H9 (cell line): ENCODE data around the gene ZNF202. TPM values are rescaled to one million over a fixed set of nuclear protein-coding genes. Genes with fewer than 3 reads are reported as not detected.

Source experiments
- DNase-seq: peaks from one replicate; pipeline ENCODE4 v3.0.0-alpha.2; 2017
- H2AFZ ChIP-seq: one replicate; pipeline ENCODE4 v1.6.1; 2013; ENCODE audit warnings: mild to moderate bottlenecking, low read length, control low read depth, moderate library complexity
- H2AK5ac ChIP-seq: 2 replicates; pipeline ENCODE4 v1.6.1; 2013; ENCODE audit warnings: low read length, control low read depth, mixed read lengths; ENCODE audit not compliant: insufficient read length
- H2BK120ac ChIP-seq: one replicate; pipeline ENCODE4 v1.6.1; 2013; ENCODE audit warnings: low read depth, mild to moderate bottlenecking, low read length, control low read depth, inconsistent platforms; ENCODE audit not compliant: poor library complexity, severe bottlenecking
- H2BK12ac ChIP-seq: 2 replicates; pipeline ENCODE4 v1.6.1; 2013; ENCODE audit warnings: low read length, control low read depth, mixed read lengths, low read depth; ENCODE audit not compliant: insufficient read length
- H2BK15ac ChIP-seq: 2 replicates; pipeline ENCODE4 v1.6.1; 2013; ENCODE audit warnings: low read depth, low read length, control low read depth
- H2BK20ac ChIP-seq: one replicate; pipeline ENCODE4 v1.6.1; 2013; ENCODE audit warnings: low read depth, mild to moderate bottlenecking, low read length, control low read depth, inconsistent platforms; ENCODE audit not compliant: poor library complexity, severe bottlenecking
- H2BK5ac ChIP-seq: 2 replicates; pipeline ENCODE4 v1.6.1; 2013; ENCODE audit warnings: low read length, control low read depth, mixed read lengths; ENCODE audit not compliant: insufficient read length
- H3K14ac ChIP-seq: 2 replicates; pipeline ENCODE4 v1.6.1; 2013; ENCODE audit warnings: low read length, control low read depth; ENCODE audit not compliant: insufficient read depth
- H3K18ac ChIP-seq: 2 replicates; pipeline ENCODE4 v1.6.1; 2013; ENCODE audit warnings: low read depth, mild to moderate bottlenecking, mixed read lengths, low read length, control low read depth; ENCODE audit not compliant: insufficient read length
- H3K23ac ChIP-seq: 2 replicates; pipeline ENCODE4 v1.6.1; 2013; ENCODE audit warnings: low read length, control low read depth, mixed read lengths, low read depth; ENCODE audit not compliant: insufficient read length
- H3K23me2 ChIP-seq: 2 replicates; pipeline ENCODE4 v1.6.1; 2013; ENCODE audit warnings: low read depth, mild to moderate bottlenecking, mixed read lengths, low read length, control low read depth; ENCODE audit not compliant: insufficient read length, poor library complexity, severe bottlenecking
- H3K27ac ChIP-seq: 2 replicates; pipeline ENCODE4 v1.5.1; 2013; ENCODE audit warnings: low read length, control low read depth, mixed read lengths, low read depth; ENCODE audit not compliant: insufficient read length
- H3K27me3 ChIP-seq: 2 replicates; pipeline ENCODE4 v1.6.1; 2013; ENCODE audit warnings: low read length, control low read depth, inconsistent platforms; ENCODE audit not compliant: insufficient read depth
- H3K4ac ChIP-seq: 2 replicates; pipeline ENCODE4 v1.6.1; 2013; ENCODE audit warnings: low read depth, mild to moderate bottlenecking, control low read depth, inconsistent platforms, low read length, moderate library complexity
- H3K4me1 ChIP-seq: 2 replicates; pipeline ENCODE4 v1.6.1; 2013; ENCODE audit warnings: low read length, control low read depth, inconsistent platforms; ENCODE audit not compliant: insufficient read depth
- H3K4me2 ChIP-seq: 2 replicates; pipeline ENCODE4 v1.6.1; 2013; ENCODE audit warnings: low read length, control low read depth, mixed read lengths; ENCODE audit not compliant: insufficient read length, insufficient read depth
- H3K56ac ChIP-seq: 2 replicates; pipeline ENCODE4 v1.6.1; 2013; ENCODE audit warnings: low read depth, mild to moderate bottlenecking, mixed read lengths, low read length, control low read depth; ENCODE audit not compliant: insufficient read length
- H3K79me1 ChIP-seq: 2 replicates; pipeline ENCODE4 v1.6.1; 2013; ENCODE audit warnings: low read depth, mild to moderate bottlenecking, moderate library complexity, low read length, control low read depth, inconsistent platforms; ENCODE audit not compliant: insufficient read depth, poor library complexity, severe bottlenecking
- H3K79me2 ChIP-seq: 2 replicates; pipeline ENCODE4 v1.6.1; 2013; ENCODE audit warnings: low read length, control low read depth, inconsistent platforms; ENCODE audit not compliant: insufficient read depth
- H3K9ac ChIP-seq: 2 replicates; pipeline ENCODE4 v1.6.1; 2013; ENCODE audit warnings: low read length, control low read depth, mixed read lengths; ENCODE audit not compliant: insufficient read length; ENCODE audit errors: extremely low read depth
- H3K9me3 ChIP-seq: one replicate; pipeline ENCODE4 v1.6.1; 2013; ENCODE audit warnings: low read depth, low read length, inconsistent platforms; ENCODE audit not compliant: control insufficient read depth
- H3T11ph ChIP-seq: one replicate; pipeline ENCODE4 v1.6.1; 2013; ENCODE audit warnings: mild to moderate bottlenecking, low read length, control low read depth, inconsistent platforms
- H4K20me1 ChIP-seq: one replicate; pipeline ENCODE4 v1.6.1; 2013; ENCODE audit not compliant: control insufficient read depth, insufficient read length, insufficient read depth
- H4K5ac ChIP-seq: 2 replicates; pipeline ENCODE4 v1.6.1; 2013; ENCODE audit warnings: low read depth, mild to moderate bottlenecking, mixed read lengths, low read length, control low read depth; ENCODE audit not compliant: insufficient read length
- H4K8ac ChIP-seq: replicated peaks from 2 replicates; pipeline ENCODE4 v1.6.1; 2013; ENCODE audit warnings: low read length, control low read depth, mixed read lengths, low read depth; ENCODE audit not compliant: insufficient read length
- H4K91ac ChIP-seq: 2 replicates; pipeline ENCODE4 v1.6.1; 2013; ENCODE audit warnings: low read depth, mild to moderate bottlenecking, moderate library complexity, mixed read lengths, low read length, control low read depth; ENCODE audit not compliant: insufficient read length
- H3K27ac Mint-ChIP-seq, 3 experiments: 2 replicates in 2 of 3; 3 replicates in 1 of 3; pipeline ENCODE4 v1.8.0; 2020 to 2021; ENCODE audit warnings: mixed read lengths in 3 of 3, mild to moderate bottlenecking in 1 of 3, moderate library complexity in 1 of 3
- H3K27me3 Mint-ChIP-seq: 2 replicates; pipeline ENCODE4 v1.8.0; 2021; ENCODE audit warnings: low read depth, mild to moderate bottlenecking, moderate library complexity, mixed read lengths
- H3K36me3 Mint-ChIP-seq, 3 experiments: 2 replicates in 2 of 3; 3 replicates in 1 of 3; pipeline ENCODE4 v1.8.0; 2020 to 2021; ENCODE audit warnings: low read depth in 3 of 3, mixed read lengths in 3 of 3; ENCODE audit not compliant: insufficient read depth in 1 of 3
- H3K4me1 Mint-ChIP-seq, 2 experiments: 2 replicates each; pipeline ENCODE4 v1.8.0; 2020; ENCODE audit warnings: mixed read lengths in 2 of 2
- H3K4me3 Mint-ChIP-seq, 2 experiments: 2 replicates in 1 of 2; 3 replicates in 1 of 2; pipeline ENCODE4 v1.8.0; 2020 to 2021; ENCODE audit warnings: mild to moderate bottlenecking in 2 of 2, mixed read lengths in 2 of 2, moderate library complexity in 1 of 2
- H3K9me3 Mint-ChIP-seq, 2 experiments: 2 replicates in 1 of 2; 3 replicates in 1 of 2; pipeline ENCODE4 v1.8.0; 2020; ENCODE audit warnings: mild to moderate bottlenecking in 2 of 2, mixed read lengths in 2 of 2, moderate library complexity in 1 of 2
- WGBS: extraction: QIAGEN DNeasy Blood & Tissue Kit; methylation state at CpG from one replicate; pipeline ENCODE4 v1.1.7; 2013; ENCODE audit warnings: missing lambda C conversion rate, low lambda C conversion rate, mixed read lengths; ENCODE audit not compliant: insufficient read length; ENCODE audit errors: extremely low coverage; 5-methylcytosine and 5-hydroxymethylcytosine counted together
- total RNA-seq: library from RNA; stranded (reverse); gene quantifications from 2 replicates; pipeline ENCODE4 v1.2.1, GENCODE V29; 2021
- TF ChIP-seq, protein P1 (sequence below): fragments of 200-600 bp; sonication (generic); conservative IDR thresholded peaks from 3 replicates; pipeline ENCODE4 v1.8.0; 2021; ENCODE audit warnings: antibody characterized with exemption, mild to moderate bottlenecking

ZNF202 gene
- total RNA-seq, 1 experiment from 2014 or later: 49.2 TPM

GRCh38 chr11:123682696-123683410 is 58.6 kb downstream of the ZNF202 start:
- Histone ChIP-seq H3K4ac (no peak overlapping the region), H3K79me2 (no peaks in the 10 kb centered on the region), H3T11ph (no peak overlapping the region), H3K27ac (no peak overlapping the region), H3K23ac (no peak overlapping the region), H2BK20ac (no peak overlapping the region), H3K27me3 (no peaks in the 10 kb centered on the region), H3K9me3 (no peaks in the 10 kb centered on the region), H2AFZ (no peak overlapping the region), H2AK5ac (no peak overlapping the region), H3K4me1 (no peaks in the 10 kb centered on the region), H2BK15ac (no peak overlapping the region), H2BK120ac (no peak overlapping the region), H3K79me1 (no peaks in the 10 kb centered on the region), H4K91ac (no peak overlapping the region), H4K8ac (no peak overlapping the region), H3K9ac (no peak overlapping the region), H3K18ac (no peak overlapping the region), H2BK5ac (no peak overlapping the region), H3K4me2 (no peak overlapping the region), H2BK12ac (no peak overlapping the region), H3K14ac (no peak overlapping the region), H4K20me1 (no peaks in the 10 kb centered on the region), H3K56ac (no peak overlapping the region), H4K5ac (no peak overlapping the region), H3K23me2 (no peaks in the 10 kb centered on the region)
- Mint-ChIP-seq H3K4me1 (peaks cover 8 to 10% of the 10 kb centered on the region in 2 experiments), H3K4me3 (no peak overlapping the region), H3K27me3 (peaks cover 11% of the 10 kb centered on the region), H3K36me3 (no peaks in the 10 kb centered on the region; a peak in 1 of 7 replicates), H3K27ac (no peak overlapping the region), H3K9me3 (peaks cover 0 to 2% of the 10 kb centered on the region in 2 experiments; a peak in 1 of 5 replicates)
- DNase-seq: no peak
- TF ChIP-seq, protein P1, sequence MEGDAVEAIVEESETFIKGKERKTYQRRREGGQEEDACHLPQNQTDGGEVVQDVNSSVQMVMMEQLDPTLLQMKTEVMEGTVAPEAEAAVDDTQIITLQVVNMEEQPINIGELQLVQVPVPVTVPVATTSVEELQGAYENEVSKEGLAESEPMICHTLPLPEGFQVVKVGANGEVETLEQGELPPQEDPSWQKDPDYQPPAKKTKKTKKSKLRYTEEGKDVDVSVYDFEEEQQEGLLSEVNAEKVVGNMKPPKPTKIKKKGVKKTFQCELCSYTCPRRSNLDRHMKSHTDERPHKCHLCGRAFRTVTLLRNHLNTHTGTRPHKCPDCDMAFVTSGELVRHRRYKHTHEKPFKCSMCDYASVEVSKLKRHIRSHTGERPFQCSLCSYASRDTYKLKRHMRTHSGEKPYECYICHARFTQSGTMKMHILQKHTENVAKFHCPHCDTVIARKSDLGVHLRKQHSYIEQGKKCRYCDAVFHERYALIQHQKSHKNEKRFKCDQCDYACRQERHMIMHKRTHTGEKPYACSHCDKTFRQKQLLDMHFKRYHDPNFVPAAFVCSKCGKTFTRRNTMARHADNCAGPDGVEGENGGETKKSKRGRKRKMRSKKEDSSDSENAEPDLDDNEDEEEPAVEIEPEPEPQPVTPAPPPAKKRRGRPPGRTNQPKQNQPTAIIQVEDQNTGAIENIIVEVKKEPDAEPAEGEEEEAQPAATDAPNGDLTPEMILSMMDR: no peak
- WGBS: no CpG with 5 or more reads among the region's 5 CpGs
